ENCODE data around the gene SENP2.

DNA sequence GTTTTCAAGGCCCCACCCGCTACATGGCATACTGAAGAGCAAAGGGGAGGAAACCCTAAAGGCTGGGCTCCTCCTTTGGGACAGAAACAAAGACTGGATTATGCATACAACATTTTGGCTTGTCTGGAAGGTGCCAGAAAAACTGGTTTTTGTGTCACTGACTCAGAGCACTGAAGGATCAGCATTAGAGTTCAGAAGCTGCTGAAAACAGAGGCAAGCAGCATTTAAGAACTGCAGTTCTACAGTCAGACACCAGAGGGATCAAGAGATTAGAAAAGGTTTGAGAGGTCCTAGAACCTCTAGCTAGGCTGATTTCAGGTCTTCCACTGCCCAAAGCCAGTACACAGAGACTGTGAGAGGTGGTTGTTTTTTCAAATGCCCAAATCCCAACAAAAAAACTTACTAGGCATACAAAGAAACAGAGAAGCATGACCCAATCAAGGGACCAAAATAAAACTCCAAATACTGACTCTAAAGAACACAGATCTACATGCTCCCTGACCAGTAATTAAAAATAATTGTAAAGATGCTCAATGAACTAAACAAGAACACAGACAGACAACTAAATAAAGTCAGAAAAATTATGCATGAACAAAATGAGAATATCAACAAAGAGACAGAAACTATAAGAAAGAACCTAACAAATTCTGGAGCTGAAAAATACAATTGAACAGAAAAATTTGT is 91.2 kb downstream of the SENP2 start:
- TF ChIP-seq, protein P1, sequence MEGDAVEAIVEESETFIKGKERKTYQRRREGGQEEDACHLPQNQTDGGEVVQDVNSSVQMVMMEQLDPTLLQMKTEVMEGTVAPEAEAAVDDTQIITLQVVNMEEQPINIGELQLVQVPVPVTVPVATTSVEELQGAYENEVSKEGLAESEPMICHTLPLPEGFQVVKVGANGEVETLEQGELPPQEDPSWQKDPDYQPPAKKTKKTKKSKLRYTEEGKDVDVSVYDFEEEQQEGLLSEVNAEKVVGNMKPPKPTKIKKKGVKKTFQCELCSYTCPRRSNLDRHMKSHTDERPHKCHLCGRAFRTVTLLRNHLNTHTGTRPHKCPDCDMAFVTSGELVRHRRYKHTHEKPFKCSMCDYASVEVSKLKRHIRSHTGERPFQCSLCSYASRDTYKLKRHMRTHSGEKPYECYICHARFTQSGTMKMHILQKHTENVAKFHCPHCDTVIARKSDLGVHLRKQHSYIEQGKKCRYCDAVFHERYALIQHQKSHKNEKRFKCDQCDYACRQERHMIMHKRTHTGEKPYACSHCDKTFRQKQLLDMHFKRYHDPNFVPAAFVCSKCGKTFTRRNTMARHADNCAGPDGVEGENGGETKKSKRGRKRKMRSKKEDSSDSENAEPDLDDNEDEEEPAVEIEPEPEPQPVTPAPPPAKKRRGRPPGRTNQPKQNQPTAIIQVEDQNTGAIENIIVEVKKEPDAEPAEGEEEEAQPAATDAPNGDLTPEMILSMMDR (conservative IDR thresholded peaks at IDR 0.05; ENCODE audit: low read depth in 2 of 2), result peak; percentile 73 to 77
- TF ChIP-seq NANOG (IDR thresholded peaks at IDR 0.05; ENCODE audit: borderline replicate concordance) (no peak), EZH2phosphoT487 (IDR thresholded peaks at IDR 0.05; ENCODE audit: unreplicated experiment) (no peak), EZH2 (IDR thresholded peaks at IDR 0.05; ENCODE audit: low read depth, unreplicated experiment) (no peak), POLR2AphosphoS5 (IDR thresholded peaks at IDR 0.05; ENCODE audit: low read depth) (no peak)
- TF ChIP-seq, protein P2, sequence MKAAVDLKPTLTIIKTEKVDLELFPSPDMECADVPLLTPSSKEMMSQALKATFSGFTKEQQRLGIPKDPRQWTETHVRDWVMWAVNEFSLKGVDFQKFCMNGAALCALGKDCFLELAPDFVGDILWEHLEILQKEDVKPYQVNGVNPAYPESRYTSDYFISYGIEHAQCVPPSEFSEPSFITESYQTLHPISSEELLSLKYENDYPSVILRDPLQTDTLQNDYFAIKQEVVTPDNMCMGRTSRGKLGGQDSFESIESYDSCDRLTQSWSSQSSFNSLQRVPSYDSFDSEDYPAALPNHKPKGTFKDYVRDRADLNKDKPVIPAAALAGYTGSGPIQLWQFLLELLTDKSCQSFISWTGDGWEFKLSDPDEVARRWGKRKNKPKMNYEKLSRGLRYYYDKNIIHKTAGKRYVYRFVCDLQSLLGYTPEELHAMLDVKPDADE (IDR thresholded peaks at IDR 0.05), result no peak

All from GM23338 (cell line).